ENCODE measurements around the gene TRABD2A. TPM values are rescaled to one million over a fixed set of nuclear protein-coding genes. Genes with fewer than 3 reads are reported as not detected.

Gene TRABD2A
- total RNA-seq, 5 donors from 2014 or later (not counting 1 experiment from before 2014, with no cell fraction given): 77.3 to 219 (median 106) TPM

DNA sequence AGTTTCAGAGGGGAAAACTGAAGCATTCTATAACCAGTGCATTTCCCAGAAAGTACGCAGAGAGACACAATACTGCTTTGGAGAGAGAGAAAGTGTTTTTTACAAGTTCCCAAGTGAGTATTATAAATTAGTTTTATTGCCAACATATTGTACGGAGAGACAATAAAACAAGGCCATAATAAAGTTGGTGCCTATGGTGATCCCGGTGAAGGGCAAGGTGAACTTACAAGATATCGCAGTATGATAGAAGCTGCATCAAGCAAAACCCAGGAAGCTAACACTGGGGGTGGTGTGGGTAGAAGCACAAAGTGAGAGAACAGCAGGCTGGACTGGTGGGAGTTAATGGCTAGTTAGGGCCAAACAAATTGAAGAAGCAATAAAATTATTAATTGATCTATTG, 32.1 kb upstream of the TRABD2A start:
- no peak overlapping the region for H3K4me3 ChIP-seq (ENCODE audit: control insufficient read depth in 1 of 2, extremely low read depth in 1 of 2, low read length in 1 of 2)
- no peak for ATAC-seq (replicated peaks in 1 of 4)
- no peaks in the 10 kb centered on the region for H3K36me3 Mint-ChIP-seq
- no peak overlapping the region for H3K4me3 Mint-ChIP-seq
- no peaks in the 10 kb centered on the region for H3K9me3 ChIP-seq
- H3K4me1 Mint-ChIP-seq: peaks cover 23 to 34% (median 33%) of the 10 kb centered on the region in 3 donors
- no peak for DNase-seq
- no peaks in the 10 kb centered on the region for H3K27me3 Mint-ChIP-seq
- no peak overlapping the region for H3K27ac Mint-ChIP-seq
- ChIA-PET CTCF (interaction anchor here (1.2 to 1.5 kb wide), 2 partner anchors 12 to 13 kb away, joined by 4 to 5 read pairs; no protein-coding TSS in a partner anchor), POLR2A (interaction anchor here in 1 of 2 donors (1.1 kb wide), 2 partner anchors 12 to 14 kb away, joined by 3 to 4 read pairs; no protein-coding TSS in a partner anchor)
- 100% methylated on average over 3 of the region's 4 CpGs for WGBS (ENCODE audit: insufficient coverage)
- no peaks in the 10 kb centered on the region for H3K27me3 ChIP-seq (replicated peaks in 1 of 2; ENCODE audit: control insufficient read depth in 2 of 2, extremely low read depth in 1 of 2, insufficient read depth in 2 of 2, low read length in 1 of 2)
- peaks cover 7 to 18% (median 7%) of the 10 kb centered on the region in 3 donors for H3K9me3 Mint-ChIP-seq
- H3K4me1 ChIP-seq (ENCODE audit: control insufficient read depth in 1 of 2, extremely low read depth in 1 of 2, insufficient read depth in 2 of 2, low read length in 2 of 2): peaks cover 15 to 17% of the 10 kb centered on the region in 2 experiments
- H3K36me3 ChIP-seq (ENCODE audit: control insufficient read depth in 2 of 2, extremely low read depth in 1 of 2, insufficient read depth in 1 of 2, low read length in 1 of 2): no peaks in the 10 kb centered on the region
- no peak overlapping the region for H3K27ac ChIP-seq (ENCODE audit: low read length)

DNA sequence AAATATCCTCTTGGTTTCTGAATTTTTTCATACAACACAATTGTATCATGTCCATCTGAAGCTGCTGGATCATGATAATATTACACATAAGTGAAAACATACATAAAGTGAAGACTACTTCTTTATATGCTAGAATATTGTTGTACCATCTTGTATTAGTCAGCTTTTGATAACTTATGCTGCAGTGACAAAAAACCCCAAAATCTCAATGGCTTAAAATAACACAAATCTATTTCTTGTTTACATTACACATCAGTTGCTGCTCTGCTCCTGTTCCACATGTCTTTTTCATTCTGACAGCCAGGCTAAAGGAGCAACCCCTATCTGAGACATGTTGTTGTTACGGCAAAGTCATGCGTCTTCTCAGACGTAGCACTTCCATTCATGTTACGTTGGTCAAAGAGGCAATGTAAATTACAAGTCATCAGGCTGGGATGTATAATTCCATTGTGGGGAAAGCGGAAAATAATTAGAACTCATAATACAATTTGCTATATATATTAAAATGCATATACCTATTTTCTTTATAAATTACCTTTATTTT, 30.3 kb upstream of the TRABD2A start:
- H3K27me3 Mint-ChIP-seq: no peaks in the 10 kb centered on the region
- H3K36me3 Mint-ChIP-seq: peaks cover 13% of the 10 kb centered on the region
- no peak overlapping the region for H3K4me3 Mint-ChIP-seq
- Histone ChIP-seq H3K36me3 (ENCODE audit: control insufficient read depth in 2 of 2, extremely low read depth in 1 of 2, insufficient read depth in 1 of 2, low read length in 1 of 2) (peaks cover 0 to 5% of the 10 kb centered on the region in 2 donors), H3K27me3 (replicated peaks in 1 of 2; ENCODE audit: control insufficient read depth in 2 of 2, extremely low read depth in 1 of 2, insufficient read depth in 2 of 2, low read length in 1 of 2) (no peaks in the 10 kb centered on the region), H3K9me3 (no peaks in the 10 kb centered on the region), H3K4me3 (ENCODE audit: control insufficient read depth in 1 of 2, extremely low read depth in 1 of 2, low read length in 1 of 2) (no peak overlapping the region), H3K4me1 (ENCODE audit: control insufficient read depth in 1 of 2, extremely low read depth in 1 of 2, insufficient read depth in 2 of 2, low read length in 2 of 2) (peaks cover 23 to 27% of the 10 kb centered on the region in 2 experiments), H3K27ac (ENCODE audit: low read length) (no peak overlapping the region)
- no peak overlapping the region for H3K27ac Mint-ChIP-seq
- ChIA-PET CTCF (interaction anchor here in 1 of 2 donors (0.6 kb wide), 2 partner anchors 10 to 29 kb away, joined by 4 read pairs; no protein-coding TSS in a partner anchor), POLR2A (interaction anchor here in 1 of 2 donors (0.6 kb wide), 1 partner anchor 136 kb away, joined by 6 read pairs; no protein-coding TSS in a partner anchor)
- 100% methylated on average over 1 of the region's 5 CpGs for WGBS (ENCODE audit: insufficient coverage)
- no peak for ATAC-seq (replicated peaks in 1 of 4)
- DNase-seq: no peak
- H3K4me1 Mint-ChIP-seq: peaks cover 29 to 47% (median 37%) of the 10 kb centered on the region in 3 donors
- H3K9me3 Mint-ChIP-seq: peaks cover 7 to 18% (median 7%) of the 10 kb centered on the region in 3 donors

- ATAC-seq (replicated peaks in 1 of 4) (peak; percentile 26 to 40 (median 32)), DNase-seq (peak in 18 of 35 experiments; percentile 21 to 77 (median 42))
- ChIA-PET POLR2A (interaction anchor here in 1 of 2 donors (0.6 kb wide), 1 partner anchor 60 kb away, joined by 7 read pairs; no protein-coding TSS in a partner anchor), CTCF (interaction anchor here (0.7 to 1.3 kb wide), 2 partner anchors 17 to 27 kb away, joined by 3 to 4 read pairs; no protein-coding TSS in a partner anchor)
- Mint-ChIP-seq H3K27ac (peak overlapping the region; percentile 89 to 95), H3K36me3 (peaks cover 16% of the 10 kb centered on the region), H3K27me3 (no peaks in the 10 kb centered on the region), H3K4me1 (peaks cover 35 to 52% (median 43%) of the 10 kb centered on the region in 3 donors), H3K9me3 (peaks cover 7 to 18% (median 7%) of the 10 kb centered on the region in 3 donors), H3K4me3 (peak overlapping the region; percentile 66 to 96 (median 94))
- Histone ChIP-seq H3K27ac (ENCODE audit: low read length) (peak overlapping the region; percentile 65), H3K9me3 (no peaks in the 10 kb centered on the region), H3K36me3 (ENCODE audit: control insufficient read depth in 2 of 2, extremely low read depth in 1 of 2, insufficient read depth in 1 of 2, low read length in 1 of 2) (peaks cover 0 to 6% of the 10 kb centered on the region in 2 donors), H3K4me1 (ENCODE audit: control insufficient read depth in 1 of 2, extremely low read depth in 1 of 2, insufficient read depth in 2 of 2, low read length in 2 of 2) (peaks cover 26 to 34% of the 10 kb centered on the region in 2 experiments), H3K27me3 (replicated peaks in 1 of 2; ENCODE audit: control insufficient read depth in 2 of 2, extremely low read depth in 1 of 2, insufficient read depth in 2 of 2, low read length in 1 of 2) (no peaks in the 10 kb centered on the region), H3K4me3 (ENCODE audit: control insufficient read depth in 1 of 2, extremely low read depth in 1 of 2, low read length in 1 of 2) (no peak overlapping the region)
- WGBS (ENCODE audit: insufficient coverage): 22% methylated on average over 1 of the region's 2 CpGs
Observed at GRCh38 chr2:84908948-84909713, 28.2 kb upstream of the TRABD2A start.

- peaks cover 7 to 18% (median 7%) of the 10 kb centered on the region in 3 donors for H3K9me3 Mint-ChIP-seq
- Histone ChIP-seq H3K36me3 (ENCODE audit: control insufficient read depth in 2 of 2, extremely low read depth in 1 of 2, insufficient read depth in 1 of 2, low read length in 1 of 2) (peaks cover 0 to 6% of the 10 kb centered on the region in 2 donors), H3K9me3 (no peaks in the 10 kb centered on the region), H3K4me3 (ENCODE audit: control insufficient read depth in 1 of 2, extremely low read depth in 1 of 2, low read length in 1 of 2) (peak overlapping the region; percentile 88 to 96), H3K4me1 (ENCODE audit: control insufficient read depth in 1 of 2, extremely low read depth in 1 of 2, insufficient read depth in 2 of 2, low read length in 2 of 2) (peaks cover 26 to 38% of the 10 kb centered on the region in 2 experiments), H3K27ac (ENCODE audit: low read length) (peak overlapping the region; percentile 73), H3K27me3 (replicated peaks in 1 of 2; ENCODE audit: control insufficient read depth in 2 of 2, extremely low read depth in 1 of 2, insufficient read depth in 2 of 2, low read length in 1 of 2) (no peaks in the 10 kb centered on the region)
- no peaks in the 10 kb centered on the region for H3K27me3 Mint-ChIP-seq
- peak in 32 of 35 experiments; percentile 32 to 76 (median 52) for DNase-seq
- 0% methylated on average over 2 of the region's 15 CpGs for WGBS (ENCODE audit: insufficient coverage)
- ChIA-PET POLR2A (interaction anchor here (0.6 to 2.3 kb wide), 14 partner anchors 9 to 391 kb away, joined by 3 to 18 read pairs (median 4); partner anchors contain the start of gene DNAH6 (in 1 of the 2)), CTCF (interaction anchor here (0.5 to 3.1 kb wide), 19 partner anchors 10 to 410 kb away, joined by 3 to 50 read pairs (median 5); no protein-coding TSS in a partner anchor)
- H3K4me1 Mint-ChIP-seq: peaks cover 47 to 60% (median 56%) of the 10 kb centered on the region in 3 donors
- ATAC-seq (replicated peaks in 1 of 4): peak; percentile 38 to 49 (median 46)
- peak overlapping the region; percentile 94 to 96 (median 96) for H3K4me3 Mint-ChIP-seq
- peaks cover 16% of the 10 kb centered on the region for H3K36me3 Mint-ChIP-seq
- peak overlapping the region; percentile 89 to 95 for H3K27ac Mint-ChIP-seq
Observed at GRCh38 chr2:84906900-84907714, 26.2 kb upstream of the TRABD2A start.

GRCh38 chr2:84906108-84906899, 25.4 kb upstream of the TRABD2A start:
- Mint-ChIP-seq H3K36me3 (peaks cover 16% of the 10 kb centered on the region), H3K9me3 (peaks cover 7 to 18% (median 7%) of the 10 kb centered on the region in 3 donors), H3K27me3 (no peaks in the 10 kb centered on the region), H3K4me3 (peak overlapping the region; percentile 94 to 96 (median 96)), H3K4me1 (peaks cover 48 to 56% (median 53%) of the 10 kb centered on the region in 3 donors), H3K27ac (peak overlapping the region; percentile 89 to 95)
- peaks cover 26 to 38% of the 10 kb centered on the region in 2 experiments for H3K4me1 ChIP-seq (ENCODE audit: control insufficient read depth in 1 of 2, extremely low read depth in 1 of 2, insufficient read depth in 2 of 2, low read length in 2 of 2)
- H3K9me3 ChIP-seq: no peaks in the 10 kb centered on the region
- peak overlapping the region; percentile 88 to 96 for H3K4me3 ChIP-seq (ENCODE audit: control insufficient read depth in 1 of 2, extremely low read depth in 1 of 2, low read length in 1 of 2)
- peak; percentile 0 to 4 (median 2) for ATAC-seq (replicated peaks in 1 of 4)
- peak in 12 of 35 experiments; percentile 21 to 64 (median 39) for DNase-seq
- ChIA-PET CTCF (interaction anchor here (0.5 to 3.1 kb wide), 18 partner anchors 11 to 389 kb away, joined by 3 to 50 read pairs (median 4); no protein-coding TSS in a partner anchor), POLR2A (interaction anchor here (0.6 to 2.3 kb wide), 23 partner anchors 8 to 390 kb away, joined by 3 to 18 read pairs (median 4); partner anchors contain the start of genes DNAH6 (in 1 of the 2) and TRABD2A (in 1 of the 2))
- H3K27ac ChIP-seq (ENCODE audit: low read length): peak overlapping the region; percentile 73
- no peaks in the 10 kb centered on the region for H3K27me3 ChIP-seq (replicated peaks in 1 of 2; ENCODE audit: control insufficient read depth in 2 of 2, extremely low read depth in 1 of 2, insufficient read depth in 2 of 2, low read length in 1 of 2)
- 0% methylated on average over 11 of the region's 38 CpGs for WGBS (ENCODE audit: insufficient coverage)
- peaks cover 0 to 6% of the 10 kb centered on the region in 2 donors for H3K36me3 ChIP-seq (ENCODE audit: control insufficient read depth in 2 of 2, extremely low read depth in 1 of 2, insufficient read depth in 1 of 2, low read length in 1 of 2)

Measured in T-cell (primary cell).